Osteocyte (in vitro differentiated cells): ENCODE measurements around the gene RHPN2. TPM values are rescaled to one million over a fixed set of nuclear protein-coding genes. Genes with fewer than 3 reads are reported as not detected.

Experiments
- DNase-seq: peaks from one replicate; pipeline ENCODE4 v3.0.0; 2021; ENCODE audit warnings: mixed read lengths; ENCODE audit not compliant: unreplicated experiment; ENCODE audit errors: extremely low spot score
- H3K27ac Mint-ChIP-seq: one replicate; pipeline ENCODE4 v1.8.0; 2021; ENCODE audit warnings: mild to moderate bottlenecking, mixed read lengths; ENCODE audit not compliant: unreplicated experiment
- H3K27me3 Mint-ChIP-seq: one replicate; pipeline ENCODE4 v1.8.0; 2021; ENCODE audit warnings: mixed read lengths; ENCODE audit not compliant: unreplicated experiment
- H3K36me3 Mint-ChIP-seq: one replicate; pipeline ENCODE4 v1.8.0; 2021; ENCODE audit warnings: mixed read lengths; ENCODE audit not compliant: unreplicated experiment
- H3K4me1 Mint-ChIP-seq: one replicate; pipeline ENCODE4 v1.8.0; 2021; ENCODE audit warnings: mixed read lengths; ENCODE audit not compliant: unreplicated experiment
- H3K4me3 Mint-ChIP-seq: one replicate; pipeline ENCODE4 v1.8.0; 2021; ENCODE audit warnings: mild to moderate bottlenecking, moderate library complexity, mixed read lengths; ENCODE audit not compliant: unreplicated experiment
- H3K9me3 Mint-ChIP-seq: one replicate; pipeline ENCODE4 v1.8.0; 2021; ENCODE audit warnings: mixed read lengths; ENCODE audit not compliant: unreplicated experiment
- total RNA-seq: library from RNA; stranded (reverse); gene quantifications from 2 replicates; pipeline ENCODE4 v1.2.1, GENCODE V29; 2021
- TF ChIP-seq, protein P1 (sequence below): fragments of 200-600 bp; sonication (generic); IDR thresholded peaks from 2 replicates; pipeline ENCODE4 v1.5.0; 2021; ENCODE audit warnings: antibody characterized with exemption, mild to moderate bottlenecking, moderate library complexity

RHPN2 gene
- total RNA-seq, 1 donor from 2014 or later = 4.0 TPM

DNA sequence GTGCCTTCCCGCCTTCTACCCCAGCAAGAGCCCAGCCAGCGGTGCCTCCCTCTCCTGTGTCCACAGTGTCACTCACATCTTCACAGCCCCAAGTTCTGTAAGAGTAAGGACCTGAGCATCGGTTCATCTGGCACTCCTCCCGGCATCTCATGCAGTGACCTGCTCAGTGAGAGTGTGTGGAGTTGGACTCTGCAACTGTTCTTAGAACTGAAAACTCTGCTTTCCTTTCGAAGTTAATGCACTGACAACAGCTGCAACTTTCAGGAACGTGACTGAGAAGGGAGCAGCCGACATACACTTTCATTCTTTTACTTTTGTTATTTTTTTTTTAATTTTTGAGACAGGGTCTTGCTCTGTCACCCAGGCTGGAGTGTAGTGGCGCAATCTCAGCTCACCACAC, 134.1 kb downstream of the RHPN2 start:
- Mint-ChIP-seq H3K27ac (no peak overlapping the region), H3K36me3 (peaks cover 52% of the 10 kb centered on the region), H3K9me3 (peaks cover 8% of the 10 kb centered on the region), H3K4me1 (no peaks in the 10 kb centered on the region), H3K4me3 (no peak overlapping the region), H3K27me3 (no peaks in the 10 kb centered on the region)
- TF ChIP-seq, protein P1, sequence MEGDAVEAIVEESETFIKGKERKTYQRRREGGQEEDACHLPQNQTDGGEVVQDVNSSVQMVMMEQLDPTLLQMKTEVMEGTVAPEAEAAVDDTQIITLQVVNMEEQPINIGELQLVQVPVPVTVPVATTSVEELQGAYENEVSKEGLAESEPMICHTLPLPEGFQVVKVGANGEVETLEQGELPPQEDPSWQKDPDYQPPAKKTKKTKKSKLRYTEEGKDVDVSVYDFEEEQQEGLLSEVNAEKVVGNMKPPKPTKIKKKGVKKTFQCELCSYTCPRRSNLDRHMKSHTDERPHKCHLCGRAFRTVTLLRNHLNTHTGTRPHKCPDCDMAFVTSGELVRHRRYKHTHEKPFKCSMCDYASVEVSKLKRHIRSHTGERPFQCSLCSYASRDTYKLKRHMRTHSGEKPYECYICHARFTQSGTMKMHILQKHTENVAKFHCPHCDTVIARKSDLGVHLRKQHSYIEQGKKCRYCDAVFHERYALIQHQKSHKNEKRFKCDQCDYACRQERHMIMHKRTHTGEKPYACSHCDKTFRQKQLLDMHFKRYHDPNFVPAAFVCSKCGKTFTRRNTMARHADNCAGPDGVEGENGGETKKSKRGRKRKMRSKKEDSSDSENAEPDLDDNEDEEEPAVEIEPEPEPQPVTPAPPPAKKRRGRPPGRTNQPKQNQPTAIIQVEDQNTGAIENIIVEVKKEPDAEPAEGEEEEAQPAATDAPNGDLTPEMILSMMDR = no peak
- DNase-seq = no peak

DNA sequence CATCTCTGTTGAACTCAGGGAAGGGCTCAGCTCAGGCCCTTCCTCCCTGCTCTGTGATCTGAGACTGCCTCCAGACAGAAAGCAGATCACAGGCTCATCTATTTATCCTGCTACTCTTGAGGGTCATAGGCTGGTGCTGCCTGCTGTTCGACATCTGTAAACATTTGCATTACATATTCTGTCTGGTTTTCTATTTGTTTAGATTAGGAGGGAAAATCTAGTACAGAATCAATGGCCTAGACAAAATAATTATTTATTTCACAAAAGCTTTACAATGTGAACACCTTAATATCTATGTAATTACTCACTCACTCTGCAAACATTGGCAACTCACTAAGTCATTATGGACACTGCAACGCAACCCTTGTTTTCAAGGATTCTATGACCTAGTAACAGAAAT, 135.9 kb downstream of the RHPN2 start:
- DNase-seq = no peak
- Mint-ChIP-seq H3K9me3 (peaks cover 8% of the 10 kb centered on the region), H3K4me1 (no peaks in the 10 kb centered on the region), H3K27ac (no peak overlapping the region), H3K27me3 (no peaks in the 10 kb centered on the region), H3K4me3 (no peak overlapping the region), H3K36me3 (peaks cover 50% of the 10 kb centered on the region)
- TF ChIP-seq, protein P1 = no peak

Other genes with a start within 250 kb of the RHPN2 start
- gene SLC7A9, start 195.1 kb downstream of the RHPN2 start, total RNA-seq = 0.37 and 0.78 TPM in 2 replicates
- 32.9 and 38.6 TPM in 2 replicates for gene CEP89, start 92.9 kb downstream of the RHPN2 start, total RNA-seq
- gene FAAP24, start 92.6 kb downstream of the RHPN2 start, total RNA-seq = 4.1 and 5.5 TPM in 2 replicates
- gene GPATCH1, start 16.3 kb upstream of the RHPN2 start, total RNA-seq = 8.2 and 9.4 TPM in 2 replicates
- gene WDR88, start 67.2 kb upstream of the RHPN2 start, total RNA-seq = not detected in 2 replicates
- 49.8 and 52.3 TPM in 2 replicates for gene LRP3, start 129.4 kb upstream of the RHPN2 start, total RNA-seq
- not detected in 2 replicates for gene SLC7A10, start 161.0 kb upstream of the RHPN2 start, total RNA-seq
- 0.86 and 1.4 TPM in 2 replicates for gene CEBPA, start 237.6 kb upstream of the RHPN2 start, total RNA-seq